Activated CD8-positive, alpha-beta memory T cell treated with anti-CD3 and anti-CD28 coated beads, Interleukin-2, amount 50 U/mL, for 24 hours (primary cell): ENCODE results near the gene ZNG1A.
"Not testable (repeated sequence)": the region's sequence is repeated elsewhere in the genome, so short reads cannot be mapped to it uniquely, and the experiment has no call there.

Experiments
- DNase-seq: peaks from one replicate; pipeline ENCODE4 v3.0.0-alpha.2; 2020; ENCODE audit errors: extremely low read depth

The ZNG1A gene

DNA sequence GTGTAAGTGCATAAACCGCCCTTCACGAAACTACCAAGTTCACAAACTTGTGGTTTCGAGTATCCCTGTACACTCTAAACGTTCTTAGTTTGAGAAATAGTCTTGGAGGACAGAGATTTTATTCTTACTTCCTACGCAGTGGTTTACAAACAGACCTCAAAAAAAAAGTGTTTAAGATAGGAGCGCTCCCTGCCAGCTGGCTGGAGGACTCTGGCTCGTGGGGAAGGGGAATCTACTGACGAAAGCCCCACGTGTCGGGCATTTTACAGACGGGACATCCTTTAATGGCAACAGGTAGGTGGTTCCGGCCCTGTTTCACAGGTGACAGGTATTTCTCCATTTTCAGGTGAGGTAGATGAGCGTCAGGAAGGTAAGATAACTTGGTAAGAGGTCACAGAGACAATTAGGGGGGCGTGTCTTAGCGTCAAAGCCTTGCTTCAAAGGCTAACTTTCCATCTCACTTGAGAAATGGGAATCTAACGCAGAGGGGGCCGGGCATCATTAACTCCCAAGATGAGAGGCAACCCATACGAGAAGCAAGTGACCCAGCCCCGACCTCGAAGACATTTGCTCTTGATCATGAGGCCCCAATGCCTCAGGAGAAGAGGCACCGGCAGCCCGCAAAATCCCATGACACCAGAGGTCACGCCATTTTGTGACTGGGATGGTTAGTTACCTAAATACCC, 573 bp downstream of the ZNG1A start:
- DNase-seq: not testable (repeated sequence)

GRCh38 chr9:169757-170156, 9.1 kb downstream of the ZNG1A start:
- DNase-seq: not testable (repeated sequence)

DNA sequence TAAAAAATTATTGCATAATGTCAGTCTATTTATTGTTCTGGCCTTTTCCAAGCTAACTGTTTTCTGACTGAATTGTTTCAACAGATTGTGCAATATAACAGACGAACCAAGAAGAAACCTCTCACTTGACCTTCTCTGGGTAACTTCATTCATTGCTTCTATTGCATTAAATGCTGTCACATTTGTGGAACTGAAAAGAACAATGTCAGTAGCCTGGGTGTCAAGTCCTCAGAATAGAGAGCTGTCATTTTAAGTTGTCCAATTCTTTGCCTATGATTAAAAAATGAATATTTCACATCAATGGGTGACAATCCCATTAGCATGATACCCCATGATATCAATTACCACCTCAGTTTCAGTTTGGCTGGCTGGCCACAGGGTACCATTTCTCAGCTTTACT, 19.0 kb downstream of the ZNG1A start:
- DNase-seq: not testable (repeated sequence)

- not testable (repeated sequence) for DNase-seq
These were observed 27.7 kb downstream of the ZNG1A start for GRCh38 chr9:151173-151572.

DNA sequence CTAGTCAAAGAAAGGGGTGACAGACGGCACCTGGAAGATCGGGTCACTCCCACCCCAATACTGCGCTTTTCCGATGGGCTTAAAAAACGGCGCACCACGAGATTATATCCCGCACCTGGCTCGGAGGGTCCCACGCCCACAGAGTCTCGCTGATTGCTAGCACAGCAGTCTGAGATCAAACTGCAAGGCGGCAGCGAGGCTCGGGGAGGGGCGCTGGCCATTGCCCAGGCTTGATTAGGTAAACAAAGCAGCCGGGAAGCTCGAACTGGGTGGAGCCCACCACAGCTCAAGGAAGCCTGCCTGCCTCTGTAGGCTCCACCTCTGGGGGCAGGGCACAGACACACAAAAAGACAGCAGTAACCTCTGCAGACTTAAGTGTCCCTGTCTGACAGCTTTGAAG, 39.0 kb downstream of the ZNG1A start:
- not testable (repeated sequence) for DNase-seq

DNA sequence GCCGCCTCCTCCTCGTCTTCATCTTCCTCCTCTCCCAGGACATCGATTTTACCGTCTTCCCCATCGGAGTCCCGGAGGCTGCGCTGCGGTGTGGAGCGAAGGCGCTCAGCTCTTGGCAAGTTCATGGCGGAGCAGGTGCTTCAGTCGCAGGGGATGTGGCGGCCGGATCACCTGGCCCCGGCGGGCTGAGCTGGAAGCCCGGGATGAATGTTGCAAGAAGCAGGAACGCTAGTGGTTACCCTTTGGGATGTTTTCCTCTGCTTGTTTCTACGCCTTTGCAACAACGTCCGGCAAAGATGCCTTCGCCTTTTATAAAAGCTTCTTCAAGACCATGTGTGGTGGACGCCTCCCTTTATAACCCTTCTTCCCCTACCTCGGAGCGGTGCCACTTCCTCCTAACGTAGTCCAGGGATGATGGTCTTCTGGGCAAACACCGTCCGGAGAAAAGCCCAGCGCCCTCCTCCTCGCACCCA, 60.8 kb downstream of the ZNG1A start, which contains the start of gene FOXD4:
TSS of gene FOXD4 (minus strand) at position 423 of the 473 bp plus-strand sequence. CDS start at position 125, 298 bp downstream.
- DNase-seq: not testable (repeated sequence)

- DNase-seq: not testable (repeated sequence)
These were observed 61.5 kb downstream of the ZNG1A start for GRCh38 chr9:117144-117994.

- not testable (repeated sequence) for DNase-seq
These were observed 62.4 kb downstream of the ZNG1A start for GRCh38 chr9:116239-117077.

- not testable (repeated sequence) for DNase-seq
These were observed 63.8 kb downstream of the ZNG1A start for GRCh38 chr9:115118-115451.

DNA sequence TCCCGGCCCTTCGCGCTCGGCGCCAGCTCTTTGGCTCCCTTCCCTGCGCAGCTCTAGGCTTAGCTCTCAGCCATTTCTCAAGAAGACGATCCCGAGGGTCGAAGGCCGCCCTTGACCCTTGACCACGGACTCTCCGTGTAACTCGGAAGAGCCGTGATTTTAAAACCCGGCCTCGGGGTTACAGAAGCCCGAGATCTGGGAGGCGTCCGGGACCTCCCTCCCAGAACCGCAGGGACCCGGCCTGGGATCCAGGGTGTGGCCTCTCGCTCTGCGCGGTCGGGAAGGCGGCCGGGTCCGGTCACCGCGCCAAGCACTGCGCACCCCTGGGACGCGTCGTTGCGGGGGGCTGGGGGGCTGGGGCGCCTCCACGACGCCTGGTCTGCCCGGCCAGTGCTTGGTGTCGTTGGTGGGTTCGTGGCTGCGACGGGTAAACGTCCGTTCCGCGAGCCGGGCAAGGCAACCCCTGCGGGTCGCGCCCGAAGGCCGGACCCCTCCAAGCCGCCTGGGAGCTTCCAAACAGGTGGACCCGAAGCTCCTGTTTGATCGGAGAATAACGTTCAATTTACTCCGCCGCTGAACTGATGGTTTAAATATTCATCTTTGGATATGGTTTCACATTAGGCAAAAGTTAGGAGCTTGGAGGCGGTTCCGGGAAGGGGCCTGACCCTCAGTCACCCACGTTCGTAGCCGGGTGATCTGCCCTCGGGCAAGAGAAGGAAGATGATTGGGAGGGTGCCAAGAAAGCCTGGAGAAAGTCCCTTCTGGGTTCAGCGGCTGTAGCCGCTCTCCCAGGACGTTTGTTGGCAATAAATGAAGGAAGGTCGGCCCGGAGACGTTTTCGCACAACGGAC, 64.4 kb downstream of the ZNG1A start:
- DNase-seq: not testable (repeated sequence)

DNA sequence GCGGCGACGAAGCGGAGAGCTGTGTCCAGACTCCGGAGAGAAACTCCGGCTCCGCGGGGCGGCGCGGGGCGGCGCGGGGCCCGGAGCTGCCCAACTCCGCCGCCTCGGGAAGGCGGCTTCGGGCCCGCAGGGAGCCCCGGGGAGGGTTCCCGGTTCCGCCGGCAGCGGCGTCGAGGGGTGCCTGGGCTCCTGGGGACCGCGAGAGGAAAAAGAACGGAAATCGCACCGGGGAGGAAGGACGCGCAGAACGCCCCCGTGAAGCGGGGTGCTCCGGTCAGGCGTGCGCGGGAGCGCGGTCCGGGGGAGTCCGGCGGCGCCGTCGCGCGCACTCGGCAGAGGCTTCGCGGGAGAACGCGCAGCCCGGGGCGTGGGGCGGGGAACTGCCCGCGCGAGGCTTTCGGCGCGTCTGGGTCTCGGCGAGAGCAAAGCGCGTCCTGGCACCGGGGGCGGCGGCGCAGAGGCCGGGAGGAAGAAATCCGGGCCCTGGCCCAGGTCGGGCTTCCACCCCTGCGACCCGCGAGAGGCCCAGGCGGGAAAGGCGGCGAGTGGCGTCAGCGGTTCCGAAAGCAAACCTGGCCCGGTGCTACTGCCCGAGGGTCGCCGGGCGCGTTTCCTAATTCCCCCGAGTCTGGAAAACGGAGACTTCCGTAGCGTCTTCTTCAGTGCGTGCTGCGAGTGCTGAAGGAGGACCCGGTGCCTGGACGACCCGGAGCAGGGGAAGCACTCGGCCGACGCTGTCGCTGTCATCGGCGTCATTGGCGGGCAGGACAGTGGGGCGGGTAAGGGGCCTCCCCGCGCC, 65.2 kb downstream of the ZNG1A start:
- DNase-seq: not testable (repeated sequence)

DNA sequence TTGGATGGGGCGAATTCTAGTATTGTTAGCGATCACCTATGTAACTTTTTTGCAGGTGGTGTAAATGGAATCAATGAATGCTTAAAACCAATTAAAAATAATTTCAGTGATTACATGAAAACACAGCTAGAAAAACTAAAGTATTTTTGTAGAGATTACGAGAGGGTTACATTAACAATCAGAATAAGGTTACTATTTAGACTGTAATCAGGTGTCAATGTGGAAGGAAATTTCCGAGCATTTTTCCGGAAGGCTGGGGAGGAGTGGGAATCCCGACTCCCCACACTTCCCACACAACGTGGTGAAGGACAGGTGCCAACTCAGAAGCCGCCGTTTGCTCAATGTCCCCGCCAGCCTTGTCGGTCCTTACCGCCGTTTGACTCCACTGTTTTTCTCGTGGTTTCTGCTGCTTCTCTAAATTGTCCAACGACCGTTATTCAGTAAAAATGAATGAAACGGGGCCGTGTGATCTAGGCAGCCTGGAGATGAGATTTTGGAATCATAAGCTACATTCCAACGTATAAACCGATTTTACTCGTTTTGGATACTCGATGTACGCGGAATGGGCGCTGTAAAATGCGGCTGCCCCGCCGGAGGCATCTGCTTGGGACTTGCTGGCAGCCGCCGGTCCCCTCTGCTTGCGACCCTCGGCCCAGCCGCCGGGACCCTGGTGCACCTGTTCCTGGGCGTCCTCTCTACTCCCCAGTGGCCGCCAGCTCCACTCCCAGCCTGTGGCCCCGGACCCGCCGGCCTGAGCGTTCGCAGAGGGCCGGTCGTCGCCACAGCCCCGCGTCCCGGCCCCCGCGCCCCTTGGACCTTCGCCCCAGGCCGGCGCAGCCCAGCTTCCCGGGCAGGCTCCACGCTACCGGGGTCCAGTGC, 66.0 kb downstream of the ZNG1A start:
- not testable (repeated sequence) for DNase-seq

DNA sequence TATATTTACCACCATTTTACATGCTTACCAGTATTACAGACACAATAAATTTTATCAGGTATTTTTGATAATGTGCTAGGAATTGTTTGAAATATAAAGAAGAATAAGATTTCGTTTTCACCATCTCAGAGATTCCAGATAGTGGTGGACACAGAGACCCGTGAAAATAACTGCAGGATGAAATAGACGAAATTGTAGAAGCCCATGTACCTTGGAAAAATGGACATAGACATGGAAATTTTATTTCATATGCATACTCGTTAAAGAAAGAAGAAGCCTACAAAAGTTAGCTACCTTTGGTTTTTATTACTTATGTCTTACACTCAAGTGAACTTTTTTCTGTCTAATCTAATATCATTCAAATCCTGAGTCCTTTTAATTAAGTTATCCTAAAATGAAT, 68.2 kb downstream of the ZNG1A start:
- not testable (repeated sequence) for DNase-seq

- DNase-seq: not testable (repeated sequence)
These were observed 69.3 kb downstream of the ZNG1A start for GRCh38 chr9:109540-109939.

GRCh38 chr9:108742-109495, 69.9 kb downstream of the ZNG1A start:
- DNase-seq: not testable (repeated sequence)

DNA sequence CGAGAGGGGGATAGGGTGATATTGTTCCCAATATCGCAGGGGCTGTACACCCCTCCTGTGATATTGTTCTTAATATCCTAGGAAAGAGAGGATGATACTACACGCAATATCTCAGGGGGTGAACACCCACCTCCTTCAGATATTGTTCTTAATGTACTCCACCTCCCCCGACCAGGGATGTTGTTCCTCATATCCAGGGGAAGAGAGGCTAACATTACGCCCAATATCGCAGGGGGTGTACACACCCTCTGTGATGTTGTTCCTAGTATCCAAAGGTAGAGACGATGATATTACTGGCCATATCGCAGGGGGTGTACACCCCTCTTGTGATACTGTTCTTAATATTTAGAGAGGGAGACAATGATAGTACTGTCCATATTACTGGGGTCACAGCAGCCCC, 72.9 kb downstream of the ZNG1A start:
- not testable (repeated sequence) for DNase-seq

DNA sequence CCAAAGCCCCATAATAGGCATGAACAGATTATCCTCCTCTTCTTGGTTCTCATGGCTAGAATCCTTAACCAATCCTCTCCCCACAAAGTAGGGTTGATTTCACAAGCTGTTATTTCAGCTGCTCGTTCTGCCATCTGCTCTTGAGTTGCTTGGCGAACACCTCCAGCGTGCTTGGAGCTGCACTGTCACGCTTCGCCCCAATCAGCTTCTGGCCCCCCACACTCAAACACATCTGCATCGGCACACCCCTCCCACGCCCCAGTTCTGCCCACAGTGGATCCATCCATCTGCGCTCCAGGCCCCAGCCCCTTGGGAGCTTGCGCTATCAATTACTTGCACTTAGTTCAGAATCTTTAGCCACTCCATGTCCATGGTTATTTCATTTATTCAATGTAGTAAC, 78.4 kb downstream of the ZNG1A start:
- not testable (repeated sequence) for DNase-seq

DNA sequence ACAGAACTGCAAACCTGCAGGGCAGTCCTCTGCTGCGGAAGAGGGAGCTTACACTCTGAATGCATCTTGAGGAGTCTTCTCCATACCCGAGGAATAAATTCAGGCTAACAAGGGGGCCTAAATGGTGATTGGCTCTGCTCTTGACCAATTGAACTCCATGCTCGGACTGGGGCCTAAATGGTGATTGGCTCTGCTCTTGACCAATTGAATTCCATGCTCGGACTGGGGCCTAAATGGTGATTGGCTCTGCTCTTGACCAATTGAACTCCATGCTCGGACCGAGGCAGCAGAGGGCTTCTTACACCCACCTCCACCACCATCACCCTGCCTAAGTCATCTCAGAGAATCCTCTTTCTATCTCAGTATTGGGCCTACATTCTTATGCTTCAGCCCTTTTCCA, 79.0 kb downstream of the ZNG1A start:
- DNase-seq: not testable (repeated sequence)
